DMS153 treated with DMSO at 0.1 percent for 48 hours (cell line): ENCODE measurements around the gene ADGRB3.
"Not testable (repeated sequence)": the region's sequence is repeated elsewhere in the genome, so short reads cannot be mapped to it uniquely, and the experiment has no call there.

Experiments
- DNase-seq: peaks from one replicate; lab custom pipeline; 2025; ENCODE audit not compliant: unreplicated experiment; lab: John Stamatoyannopoulos, UW

Gene ADGRB3

DNA sequence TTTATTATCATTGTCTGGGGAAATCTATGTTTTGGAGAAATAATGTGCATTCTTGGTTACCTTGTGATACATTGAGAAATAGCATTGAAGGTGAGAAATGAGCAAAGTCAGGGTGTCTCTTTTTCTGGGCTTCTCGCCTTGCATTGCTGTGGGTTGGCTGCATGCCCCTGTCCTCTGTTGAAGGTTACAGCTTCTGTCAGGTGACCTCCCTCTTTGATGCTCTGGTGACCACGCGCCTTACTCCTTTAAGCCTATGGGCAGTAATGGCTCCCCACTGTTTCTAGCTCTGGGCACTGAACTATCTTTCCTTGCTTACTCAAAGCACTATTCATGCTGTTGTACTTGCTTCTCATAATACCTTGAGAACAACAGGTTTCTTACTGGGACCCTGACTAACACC lies 14.6 kb downstream of the ADGRB3 start:
- no peak for DNase-seq

DNA sequence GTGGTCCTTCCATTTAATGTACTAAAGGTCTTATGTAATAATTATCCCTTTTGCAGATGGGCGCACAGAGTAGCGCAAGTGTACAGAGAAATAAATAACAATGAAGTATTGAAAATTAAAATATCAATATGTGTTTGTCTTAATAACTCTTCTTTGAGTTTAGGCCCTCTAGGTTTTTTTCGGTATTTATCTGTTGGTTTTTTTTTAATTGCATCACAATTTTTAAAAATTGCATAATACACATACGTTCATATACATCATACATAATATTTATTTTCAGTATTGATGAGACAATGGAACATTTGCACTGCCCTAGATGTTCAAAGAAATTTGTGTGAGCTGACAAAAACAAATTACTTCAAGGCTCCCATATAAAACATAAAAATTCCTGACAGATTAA lies 15.1 kb downstream of the ADGRB3 start:
- DNase-seq: no peak

DNA sequence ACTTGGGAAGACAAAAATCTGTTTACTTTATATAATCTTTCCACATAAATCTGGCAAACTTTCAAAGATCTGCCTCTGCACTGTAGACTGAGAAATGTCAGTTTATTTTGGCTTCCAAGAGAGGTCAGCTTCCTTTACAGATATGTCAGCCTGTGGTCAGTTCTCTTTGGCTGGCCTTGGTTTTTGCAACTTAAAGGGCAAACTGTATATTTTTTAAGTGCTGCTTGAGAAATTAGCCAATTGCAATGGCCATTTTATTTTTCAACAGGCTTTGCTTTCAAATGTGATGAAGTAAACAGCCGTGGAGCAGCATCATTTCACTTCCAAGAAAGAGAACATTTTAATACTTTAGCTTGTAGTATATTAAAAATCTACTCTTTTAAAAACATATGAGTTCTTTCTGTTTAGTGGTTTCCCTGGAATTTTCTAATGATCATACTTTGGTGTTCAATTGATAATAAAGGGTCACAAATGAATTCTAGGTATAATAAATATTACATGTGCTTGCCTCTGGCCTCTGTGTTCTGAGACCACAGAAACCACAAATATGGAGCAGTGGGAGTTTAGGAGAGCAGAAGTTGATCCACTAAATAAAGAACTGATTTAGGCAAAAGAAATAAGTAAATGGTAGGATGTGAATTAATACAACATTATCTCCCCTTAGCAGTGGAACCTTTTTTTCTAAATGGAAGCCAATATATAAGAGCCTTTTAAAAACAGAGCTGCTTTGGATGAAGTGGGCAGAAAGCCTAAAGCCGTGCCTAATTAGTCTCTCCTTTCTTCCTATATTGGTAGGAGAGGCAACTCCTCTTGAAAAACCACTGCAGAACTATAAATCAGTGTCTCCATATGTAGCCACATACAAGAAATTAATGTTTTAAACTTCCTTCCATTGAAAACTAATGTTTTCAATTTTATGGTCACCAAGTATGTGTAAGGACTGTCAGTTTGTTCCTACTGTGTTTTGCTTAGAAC lies 16.2 kb downstream of the ADGRB3 start:
- no peak for DNase-seq

DNA sequence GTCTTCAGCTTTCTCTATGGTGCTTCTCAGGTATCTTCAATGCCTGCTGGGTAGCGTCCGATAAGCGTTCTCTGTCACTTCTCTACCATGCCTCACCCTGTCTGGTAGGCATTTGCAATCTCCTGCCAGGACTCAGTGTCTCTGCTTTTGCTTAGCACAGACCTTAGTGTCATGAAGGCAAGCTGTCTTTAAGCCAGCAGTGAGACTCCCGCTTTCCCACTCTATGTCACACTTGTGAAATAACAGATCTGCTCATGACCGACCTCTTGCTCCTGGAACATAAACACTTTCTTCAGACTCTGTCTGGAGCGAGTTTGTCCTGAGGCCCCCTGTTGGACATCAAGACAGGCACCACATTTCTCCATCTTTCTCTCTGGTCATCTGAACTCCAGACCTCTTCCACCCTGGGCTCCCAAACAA lies 17.0 kb downstream of the ADGRB3 start:
- no peak for DNase-seq

DNA sequence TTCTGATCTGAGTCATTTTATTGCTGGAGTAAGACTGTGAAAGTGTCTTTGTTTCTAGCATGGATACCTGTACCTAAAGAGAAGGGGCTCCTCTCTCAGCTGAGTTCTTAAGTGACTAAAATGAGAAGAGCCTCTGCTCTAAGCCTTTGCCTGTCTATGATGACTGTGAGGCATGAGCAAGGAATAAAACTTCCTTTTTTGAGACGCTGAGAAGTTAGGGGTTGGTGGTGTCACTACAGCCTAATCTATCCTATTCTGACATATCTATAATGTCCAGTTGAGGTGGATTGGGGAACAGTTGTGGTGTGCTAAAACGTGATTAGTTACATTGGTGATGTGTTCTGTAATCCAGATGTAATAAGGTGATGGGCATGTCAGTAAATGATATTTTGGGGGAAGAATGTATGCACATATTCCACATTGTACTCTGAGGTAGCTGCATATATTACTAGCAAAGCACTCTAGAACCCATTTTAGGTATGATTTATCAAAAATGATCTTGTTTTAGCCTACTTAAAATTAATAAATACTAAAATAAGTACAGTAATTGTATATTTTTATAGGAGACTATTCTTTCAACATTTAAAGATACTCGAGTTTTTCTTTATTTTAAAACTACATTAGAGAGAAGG lies 18.1 kb downstream of the ADGRB3 start:
- no peak for DNase-seq

DNA sequence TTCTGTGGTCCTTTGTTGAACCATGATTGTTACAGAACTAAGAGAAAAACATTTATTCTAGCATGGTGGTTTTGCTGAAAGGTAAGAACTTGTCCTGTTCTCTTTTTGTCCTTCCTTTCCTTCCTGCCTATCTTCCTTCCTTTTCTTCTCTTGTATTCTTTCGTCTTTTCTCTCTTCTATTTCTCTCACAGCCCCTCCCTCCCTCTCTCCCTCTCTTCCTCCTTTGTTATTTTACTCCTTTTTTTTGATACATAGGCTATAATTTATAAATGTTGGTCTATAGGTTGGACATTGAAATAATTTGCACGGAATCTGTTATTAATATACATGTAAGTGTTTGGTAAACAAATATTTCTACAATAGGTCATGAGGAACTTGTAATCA lies 18.6 kb downstream of the ADGRB3 start:
- no peak for DNase-seq

DNA sequence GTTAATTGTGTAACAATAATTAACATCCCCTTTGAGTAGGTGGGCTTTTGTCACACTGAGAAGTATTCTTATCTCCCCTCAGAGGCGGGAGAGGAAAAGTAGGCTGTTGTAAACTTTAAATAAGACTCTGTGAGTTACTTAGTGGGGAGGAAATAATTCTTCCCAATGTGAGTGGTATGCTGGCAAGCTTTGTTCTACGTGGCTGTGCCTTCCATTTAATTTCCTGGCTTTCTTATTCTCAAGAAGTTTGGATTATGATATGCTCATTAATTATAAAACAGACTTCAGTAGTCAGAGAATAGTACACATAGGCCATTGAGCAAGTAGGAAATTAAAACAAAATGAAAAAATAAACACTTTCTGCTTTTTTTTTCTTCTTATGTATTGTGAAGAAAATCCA lies 19.1 kb downstream of the ADGRB3 start:
- DNase-seq: no peak

DNA sequence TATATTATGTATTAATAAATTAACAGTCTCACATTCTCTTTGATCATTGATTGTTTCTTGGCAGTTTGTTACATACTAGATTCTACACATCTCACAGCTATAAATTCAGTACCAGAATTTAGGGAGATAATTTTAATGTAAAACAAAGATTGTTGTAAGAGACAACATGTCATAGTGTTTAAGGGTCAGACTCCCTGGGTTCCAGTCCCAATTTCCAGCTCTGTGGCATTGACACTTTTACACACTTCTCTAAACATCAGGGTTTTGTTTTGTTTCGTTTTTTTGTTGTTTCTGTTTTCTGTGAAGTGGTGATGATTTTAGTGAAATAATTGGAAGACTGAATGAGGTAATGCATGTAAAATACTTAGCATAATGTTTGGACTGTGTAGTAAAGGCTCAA lies 19.9 kb downstream of the ADGRB3 start:
- no peak for DNase-seq

DNA sequence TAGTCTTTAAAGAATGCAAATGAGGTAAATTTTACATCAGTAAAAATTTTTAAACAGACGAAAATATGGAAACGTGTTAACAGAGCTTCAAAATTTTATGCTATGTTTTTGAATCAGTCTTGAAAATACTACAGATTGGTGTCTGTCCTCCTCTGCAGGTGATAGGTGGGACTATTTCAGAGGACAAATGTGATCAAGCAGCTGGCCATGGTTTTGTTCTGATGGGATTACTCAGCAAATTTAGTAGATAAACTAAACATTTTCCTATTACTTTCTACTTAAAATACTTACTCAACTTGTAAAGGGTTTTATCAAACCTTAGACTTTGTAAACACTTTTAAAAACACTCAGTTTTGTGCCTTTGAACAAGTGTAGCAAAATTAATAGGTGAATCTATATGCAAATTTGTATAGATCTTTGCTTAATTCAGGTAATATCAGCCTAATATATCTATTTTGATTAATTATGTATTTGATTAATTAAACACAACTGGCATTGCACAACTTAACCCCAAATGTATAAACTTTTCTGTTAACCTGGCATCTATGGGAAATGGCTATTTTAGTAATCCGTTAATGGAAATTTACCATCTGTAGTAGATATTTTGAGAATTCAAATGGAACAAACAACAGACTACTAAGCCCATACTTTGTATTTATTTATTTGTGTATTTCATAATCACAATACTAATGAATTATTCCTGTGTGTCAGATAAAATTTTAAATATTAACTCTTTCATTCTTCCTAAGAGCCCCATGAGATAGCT lies 22.5 kb downstream of the ADGRB3 start:
- DNase-seq: no peak

DNA sequence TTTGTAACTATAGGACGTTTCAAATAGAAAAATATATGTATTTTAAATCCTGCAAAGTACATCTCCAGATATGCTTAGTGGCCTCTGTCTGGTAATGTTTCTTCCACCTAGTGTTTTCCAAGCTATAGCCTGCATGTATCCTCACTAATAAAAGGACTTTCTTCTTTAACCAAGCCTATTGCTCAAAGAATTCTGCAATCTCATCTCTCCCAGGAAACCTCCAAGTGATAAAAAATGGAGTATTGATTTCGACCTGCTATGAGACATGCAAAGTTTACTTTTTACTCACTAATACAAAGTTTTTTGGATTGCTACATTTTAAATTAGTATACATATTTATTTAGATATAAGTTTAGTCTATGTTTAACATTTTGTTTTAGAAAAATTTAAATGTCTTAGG lies 23.3 kb downstream of the ADGRB3 start:
- no peak for DNase-seq

DNA sequence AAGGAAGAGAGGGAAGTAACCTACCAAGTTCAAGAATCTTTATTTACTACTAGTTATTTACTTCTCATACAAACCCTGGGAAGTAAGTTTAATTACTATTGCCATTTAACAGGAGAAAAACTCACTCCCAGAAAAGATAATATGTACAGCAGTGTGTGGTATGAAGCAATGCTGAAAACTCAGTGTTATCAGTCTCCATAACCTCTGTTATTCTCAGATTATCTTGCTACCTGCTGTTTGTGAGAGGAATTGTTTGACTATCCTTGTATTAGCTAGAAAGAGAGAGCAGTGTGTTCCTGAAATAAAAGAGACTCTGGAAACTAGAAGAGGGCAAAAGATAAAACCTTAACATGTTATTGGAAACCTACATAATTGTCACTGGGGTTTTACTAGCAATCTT lies 38.2 kb downstream of the ADGRB3 start:
- DNase-seq: no peak

DNA sequence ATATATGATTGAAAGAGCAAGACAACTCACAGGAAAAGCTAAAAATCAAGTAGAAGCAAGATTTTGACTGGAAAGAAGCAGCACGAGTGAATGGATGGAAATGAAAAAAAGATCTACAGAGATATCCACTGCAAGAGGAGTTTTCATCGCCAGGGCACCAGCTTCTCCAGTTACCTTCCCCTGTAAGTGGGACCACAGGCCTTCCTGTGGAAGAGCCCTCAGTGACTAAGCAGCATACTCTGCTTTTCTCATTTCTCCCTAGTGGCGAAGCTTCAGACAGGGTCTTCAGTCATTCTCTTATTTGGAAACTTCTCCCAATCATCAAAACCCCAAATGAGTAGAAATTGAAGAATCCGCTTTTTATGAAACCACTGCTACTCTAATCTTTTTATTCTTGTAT lies 40.5 kb downstream of the ADGRB3 start:
- no peak for DNase-seq

DNA sequence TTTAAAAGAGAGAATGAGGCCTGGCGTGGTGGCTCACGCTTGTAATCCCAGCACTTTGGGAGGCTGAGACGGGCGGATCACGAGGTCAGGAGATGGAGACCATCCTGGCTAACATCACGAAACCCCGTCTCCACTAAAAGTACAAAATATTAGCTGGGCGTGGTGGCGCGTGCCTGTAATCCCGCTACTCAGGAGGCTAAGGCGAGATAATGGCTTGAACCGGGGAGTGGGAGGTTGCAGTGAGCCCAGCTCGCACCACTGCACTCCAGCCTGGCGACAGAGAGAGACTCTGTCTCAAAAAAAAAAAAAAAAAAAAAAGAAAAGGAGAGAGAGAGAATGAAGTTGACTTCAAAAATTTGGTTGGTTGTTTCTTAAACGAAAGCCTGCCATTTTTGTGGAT lies 41.0 kb downstream of the ADGRB3 start:
- not testable (repeated sequence) for DNase-seq

DNA sequence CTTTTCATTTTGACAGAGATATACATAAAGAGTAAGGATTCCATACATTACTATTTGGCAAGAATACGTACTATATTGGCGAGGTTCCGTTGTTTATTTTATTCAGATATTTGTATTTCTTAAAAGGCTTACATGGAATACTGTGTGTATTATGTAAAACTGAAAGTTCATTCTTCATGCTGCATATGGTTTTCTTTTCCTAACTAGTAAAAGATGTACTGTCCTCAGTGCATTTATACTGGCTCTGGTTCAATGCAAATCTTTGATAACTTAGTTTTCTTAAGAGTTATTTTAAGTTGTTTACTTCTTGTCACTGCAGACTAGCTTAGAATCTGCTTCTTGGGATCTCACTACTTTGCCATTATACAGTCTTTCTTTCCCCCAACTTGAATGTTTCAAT lies 42.0 kb downstream of the ADGRB3 start:
- DNase-seq: no peak

DNA sequence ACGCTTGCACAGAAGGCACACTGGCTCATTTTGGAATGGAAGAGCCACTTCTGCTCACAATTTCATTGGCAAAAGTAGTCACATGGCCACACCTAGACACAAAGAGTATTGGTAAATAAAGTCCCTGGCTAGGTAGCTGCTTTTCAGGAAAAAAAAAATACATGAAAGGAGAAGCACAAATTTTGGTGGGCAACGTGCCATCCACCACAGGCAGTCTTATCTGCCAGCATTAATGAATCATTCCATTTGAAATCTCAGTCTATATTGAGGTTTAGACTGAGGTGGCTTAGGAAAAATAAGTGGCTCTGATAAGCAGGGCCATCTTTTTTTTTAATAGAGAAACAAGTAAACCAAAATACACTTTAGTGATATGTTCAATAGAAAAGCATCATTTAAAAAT lies 44.3 kb downstream of the ADGRB3 start:
- DNase-seq: no peak

DNA sequence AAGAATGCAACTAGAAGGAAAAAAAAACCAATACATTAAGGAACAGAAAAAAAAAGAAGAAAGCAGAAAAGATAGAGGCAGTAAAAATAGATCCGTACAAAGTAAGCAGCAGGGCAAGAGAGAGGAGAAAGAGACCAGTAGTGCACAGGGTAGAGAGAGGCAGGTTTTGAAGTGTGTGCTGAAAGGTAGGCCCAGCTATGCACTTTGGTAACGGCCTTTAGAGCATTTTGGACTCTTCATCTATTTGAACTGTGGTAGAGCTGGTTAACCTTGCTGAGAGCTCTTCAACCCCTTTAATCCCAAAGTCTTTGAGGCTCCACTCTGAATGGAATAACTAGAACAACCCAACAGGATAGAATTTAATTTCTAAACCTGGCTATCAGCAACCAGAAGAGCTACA lies 45.2 kb downstream of the ADGRB3 start:
- no peak for DNase-seq

DNA sequence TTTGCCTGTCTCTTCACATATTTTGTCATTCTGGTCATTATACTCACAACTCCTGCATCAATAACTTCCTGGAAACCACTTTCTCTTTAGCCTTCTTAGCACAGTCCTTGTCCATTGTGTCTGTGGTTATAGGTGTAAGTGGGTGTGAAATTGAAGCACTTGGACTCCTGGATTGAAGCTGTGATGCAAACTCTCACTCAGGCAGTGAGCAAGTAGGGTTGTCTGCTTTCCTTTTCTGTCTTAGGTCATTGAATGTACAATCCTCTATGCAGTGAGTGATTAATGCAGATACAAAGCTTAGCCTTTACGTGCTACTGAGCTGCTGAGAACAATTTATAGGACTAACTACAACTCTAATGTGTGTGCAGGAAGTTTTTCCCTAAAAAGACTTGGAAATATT lies 54.8 kb downstream of the ADGRB3 start:
- no peak for DNase-seq

DNA sequence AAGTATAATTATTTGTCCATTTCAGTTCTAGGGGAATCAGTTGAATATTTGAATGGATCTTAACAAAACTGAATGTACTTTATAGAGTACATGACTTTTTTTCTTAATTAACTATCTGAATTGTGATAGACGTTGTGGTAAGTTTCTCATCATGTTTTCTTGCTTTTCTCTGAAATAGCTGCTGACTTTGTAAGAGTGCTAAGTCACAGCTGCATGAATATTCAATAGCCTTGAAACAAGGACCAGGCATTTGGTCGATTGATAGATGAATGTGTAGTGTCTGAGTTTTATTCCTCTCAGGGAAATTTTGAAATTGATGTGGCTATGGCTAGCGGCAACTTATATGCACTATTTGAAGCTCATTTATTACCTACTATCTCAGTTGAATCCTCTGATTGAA lies 56.0 kb downstream of the ADGRB3 start:
- DNase-seq: no peak

DNA sequence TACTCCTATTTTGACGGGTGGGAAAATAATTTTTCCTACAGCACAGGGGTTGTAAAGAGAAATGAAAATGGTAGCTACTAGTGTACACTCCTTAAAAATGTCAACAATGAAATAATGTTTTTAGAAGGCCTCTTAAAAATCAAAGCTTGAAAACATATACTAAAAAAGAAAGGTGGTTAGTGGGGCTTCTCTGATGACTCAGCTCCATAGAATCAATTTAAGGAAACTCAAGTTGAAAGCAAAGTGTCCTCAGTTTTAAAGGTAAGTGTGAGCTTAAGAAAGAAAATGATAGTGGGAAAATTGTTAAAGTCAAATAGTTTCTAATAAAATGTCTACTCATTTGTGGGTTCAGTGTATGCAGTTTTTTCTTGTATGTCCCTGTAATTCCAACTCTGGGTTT lies 58.2 kb downstream of the ADGRB3 start:
- no peak for DNase-seq

DNA sequence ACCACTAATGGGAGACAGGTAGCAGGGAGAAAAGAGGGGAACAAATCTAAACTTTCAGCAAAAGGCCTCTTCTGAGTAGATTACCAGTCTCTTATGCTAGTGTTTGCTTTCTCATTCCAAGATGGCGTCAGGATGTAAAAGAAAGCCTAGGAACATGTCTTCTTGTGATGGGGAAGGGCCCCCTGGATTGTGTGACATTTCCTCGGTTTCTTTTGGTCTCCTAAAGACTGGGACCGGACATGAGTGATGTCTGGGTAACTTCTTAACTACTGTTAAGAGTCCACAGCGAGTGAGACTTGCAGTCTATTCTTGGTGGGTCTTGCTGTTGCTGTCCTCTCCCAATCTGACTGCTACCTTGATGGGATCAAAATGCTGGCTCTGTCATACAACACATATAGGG lies 60.3 kb downstream of the ADGRB3 start:
- no peak for DNase-seq

DNA sequence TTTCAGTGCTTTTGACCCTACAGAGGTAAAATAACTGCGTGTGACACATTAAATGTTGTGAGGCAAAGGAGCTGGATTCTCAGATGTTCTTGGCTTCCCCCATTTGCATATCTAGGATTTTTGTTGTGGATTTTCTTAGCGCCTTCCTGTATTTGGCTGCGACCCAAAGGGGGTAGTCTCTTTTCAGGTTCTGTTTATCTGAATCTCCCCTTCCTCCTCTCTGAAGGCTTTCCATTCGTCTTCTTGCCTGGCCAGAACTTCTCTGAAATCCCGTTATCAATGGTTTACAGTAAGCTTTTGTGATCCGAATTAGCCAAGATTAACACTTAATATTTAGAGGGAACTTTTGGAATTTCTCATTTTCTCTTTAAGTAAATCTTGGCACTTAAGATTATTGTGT lies 60.8 kb downstream of the ADGRB3 start:
- no peak for DNase-seq

DNA sequence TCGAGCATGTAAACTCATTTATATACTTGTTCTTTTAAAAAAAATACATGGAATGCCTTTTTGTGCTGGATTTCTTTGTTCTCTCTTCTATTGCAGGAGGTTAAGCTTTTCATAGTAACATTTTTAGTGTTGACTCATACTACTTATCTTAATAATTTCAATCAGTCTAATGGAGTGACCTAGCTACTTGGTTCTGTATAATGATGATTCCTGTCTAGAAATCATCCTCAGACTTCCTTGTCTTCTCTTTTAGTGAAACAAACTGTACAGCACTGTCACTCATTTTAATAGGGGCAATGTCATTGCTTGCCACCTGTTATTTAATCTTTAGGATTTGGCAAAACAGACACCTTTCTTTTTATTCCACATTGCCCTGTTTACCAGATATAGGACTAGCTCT lies 62.3 kb downstream of the ADGRB3 start:
- DNase-seq: no peak
